ENCODE data around the gene CPHXL2.

- TF ChIP-seq CTCF (IDR thresholded peaks at IDR 0.05) (peak; percentile 42), EZH2phosphoT487 (IDR thresholded peaks at IDR 0.05) (no peak), EZH2 (IDR thresholded peaks at IDR 0.05) (no peak)
Observed at GRCh38 chr16:75695708-75696107, 18.9 kb upstream of the CPHXL2 start.
